Tongue (tissue), 2 donors: ENCODE measurements around the gene CACNA1B. TPM values are rescaled to one million over a fixed set of nuclear protein-coding genes. Genes with fewer than 3 reads are reported as not detected.
"Not testable (repeated sequence)": the region's sequence is repeated elsewhere in the genome, so short reads cannot be mapped to it uniquely, and the experiment has no call there.

Experiments
- DNase-seq: peaks from one replicate; pipeline ENCODE4 v3.0.0-alpha.2; 2015
- total RNA-seq: library from RNA; depleted of rRNA; stranded (reverse); fragments of >200 nt; gene quantifications from one replicate; pipeline ENCODE4 v1.2.3, GENCODE V29; 2014

Gene CACNA1B
- total RNA-seq, 1 donor from 2014 or later = 0.41 TPM

DNA sequence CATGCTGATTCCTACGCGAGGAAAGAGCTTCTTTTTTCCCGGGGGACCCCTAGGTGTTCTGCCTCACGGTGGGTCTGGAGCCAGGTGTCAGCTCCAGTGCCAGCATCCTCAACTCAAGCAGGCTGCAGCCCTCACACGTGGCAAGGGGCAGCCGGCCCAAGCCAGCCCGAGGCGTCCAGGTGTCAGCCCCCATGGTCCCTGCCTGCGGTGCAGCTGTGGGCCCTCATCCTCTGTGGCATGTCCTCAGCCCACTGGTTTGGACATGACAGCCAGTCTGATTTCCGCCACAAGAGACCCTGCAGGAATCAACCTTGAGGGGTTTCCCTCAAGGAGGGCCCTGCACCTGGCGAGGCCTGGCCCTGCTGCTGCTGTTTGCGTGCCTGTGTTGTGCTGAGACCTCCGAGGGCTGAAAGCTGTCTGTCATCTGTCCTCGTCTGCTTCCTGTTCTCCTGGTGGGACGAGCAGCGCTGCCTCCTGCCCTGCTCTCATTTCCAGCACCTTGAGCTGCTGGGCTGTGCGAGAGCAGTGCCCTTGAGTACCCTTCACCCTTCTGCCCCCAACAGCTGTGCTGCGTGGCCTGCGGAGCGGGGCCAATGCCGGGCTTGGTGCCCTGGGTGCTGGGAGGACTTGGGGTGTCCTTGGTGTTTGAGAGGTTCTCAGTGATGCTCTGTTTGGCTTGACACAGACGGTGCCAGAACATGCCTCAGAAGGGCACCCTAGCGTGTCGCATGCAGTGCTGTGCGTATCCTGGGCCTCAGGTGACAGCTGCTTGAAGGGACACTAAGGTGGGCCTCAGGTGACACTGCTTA, 137.6 kb downstream of the CACNA1B start:
- no peak for DNase-seq

DNA sequence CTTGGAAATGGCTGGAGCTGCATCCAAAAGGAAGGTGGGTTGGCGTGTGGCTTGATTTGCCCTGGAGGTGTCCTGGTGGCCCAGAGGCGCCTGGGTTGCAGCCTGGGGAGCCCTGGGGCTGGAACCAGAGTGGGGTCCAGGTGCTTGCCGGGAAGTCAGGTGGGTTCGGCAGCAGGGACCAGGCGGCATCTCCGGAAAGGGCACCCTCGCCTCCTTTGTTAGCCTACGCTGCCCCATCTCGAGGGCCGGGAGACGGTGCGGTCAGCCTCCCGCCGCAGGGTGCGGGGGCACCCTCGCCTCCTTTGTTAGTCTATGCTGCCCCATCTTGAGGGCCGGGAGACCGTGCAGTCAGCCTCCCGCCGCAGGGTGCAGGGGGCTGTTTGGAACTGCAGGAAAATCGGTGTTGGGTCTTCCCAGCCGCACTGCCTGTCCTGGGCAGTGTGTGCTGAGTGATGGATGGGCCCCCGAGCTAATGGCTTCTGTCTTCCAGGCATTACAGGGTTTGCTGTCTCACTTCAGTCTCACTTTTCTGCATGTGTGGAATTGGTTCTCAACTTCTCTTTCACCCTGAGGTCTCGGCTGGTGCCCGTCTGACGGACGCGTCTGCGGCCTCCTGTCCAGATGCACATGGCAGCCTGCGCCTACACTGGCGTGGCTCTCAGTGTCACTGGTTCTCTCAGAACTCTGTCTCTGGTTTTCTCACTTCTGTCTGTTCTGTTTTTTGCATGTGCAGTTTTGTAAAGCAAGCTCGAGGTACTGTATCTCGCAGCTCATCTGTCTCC, 139.0 kb downstream of the CACNA1B start:
- DNase-seq = no peak

DNA sequence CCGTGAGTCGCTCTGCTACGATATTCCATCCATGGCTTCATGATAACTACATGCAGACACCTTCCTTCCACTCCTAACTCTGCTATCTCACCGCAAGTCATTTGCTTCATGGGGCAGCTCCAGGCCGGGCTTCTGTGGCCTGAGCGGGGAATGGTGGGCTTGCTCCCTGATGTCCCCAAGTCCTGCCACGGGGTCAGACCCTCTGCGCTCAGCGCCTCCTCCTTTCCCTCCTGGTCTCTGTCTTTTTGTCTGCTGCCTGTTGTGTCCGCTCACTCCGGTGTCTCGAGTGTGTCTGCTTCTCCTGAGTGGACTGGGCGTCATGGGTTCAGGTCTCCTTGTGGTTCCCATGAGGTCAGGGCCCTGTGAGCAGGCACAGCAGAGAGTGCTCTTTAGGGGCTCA, 139.6 kb downstream of the CACNA1B start:
- no peak for DNase-seq

DNA sequence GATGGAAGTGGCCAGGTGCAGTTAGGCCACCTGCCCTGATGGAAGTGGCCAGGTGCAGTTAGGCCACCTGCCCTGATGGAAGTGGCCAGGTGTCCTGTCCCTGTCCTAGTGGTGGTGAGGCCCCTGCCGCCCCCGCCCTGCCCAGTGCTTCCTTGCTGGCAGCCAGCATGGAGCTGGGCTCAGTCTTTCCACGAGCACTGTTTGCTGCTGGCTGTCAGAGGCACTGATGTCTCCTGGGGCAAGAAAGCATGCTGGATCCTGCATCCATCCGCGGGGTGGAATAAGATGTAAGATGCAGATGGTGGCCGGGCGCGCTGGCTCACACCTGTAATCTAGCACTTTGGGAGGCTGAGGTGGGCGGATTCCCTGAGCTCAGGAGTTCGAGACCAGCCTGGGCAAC, 141.9 kb downstream of the CACNA1B start:
- not testable (repeated sequence) for DNase-seq

DNA sequence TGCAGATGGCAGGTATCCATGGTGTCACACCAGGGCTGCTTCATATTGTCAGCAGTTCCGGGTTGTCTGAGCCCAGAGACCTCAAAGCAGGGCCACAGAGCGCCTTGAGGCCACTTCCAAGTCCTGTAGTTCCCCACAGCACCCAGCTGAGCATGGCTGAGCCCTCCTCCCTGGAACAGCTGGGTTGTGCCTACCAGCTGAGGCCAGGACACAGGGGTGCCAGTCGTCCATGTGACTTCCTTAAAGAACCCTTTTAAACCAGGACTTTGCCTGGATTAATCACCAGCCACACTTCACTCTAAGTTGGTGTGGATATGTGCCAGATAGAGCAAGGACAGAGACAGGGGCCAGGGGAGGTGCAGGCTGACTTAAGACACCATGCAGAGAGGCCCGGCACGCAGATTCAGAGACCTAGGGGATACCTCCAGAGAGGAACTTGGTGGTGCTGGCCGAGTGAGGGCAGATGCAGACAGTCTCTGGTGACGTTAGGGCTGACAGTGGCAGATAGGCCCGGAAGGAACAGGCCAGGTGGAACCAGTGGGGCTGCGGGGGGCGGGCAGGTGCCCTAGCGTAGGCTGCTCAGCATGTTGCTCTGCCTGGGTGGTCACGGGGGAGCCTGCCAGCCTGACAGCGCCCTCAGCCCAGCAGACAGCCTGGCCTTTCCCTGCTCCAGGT, 142.7 kb downstream of the CACNA1B start:
- DNase-seq = no peak

DNA sequence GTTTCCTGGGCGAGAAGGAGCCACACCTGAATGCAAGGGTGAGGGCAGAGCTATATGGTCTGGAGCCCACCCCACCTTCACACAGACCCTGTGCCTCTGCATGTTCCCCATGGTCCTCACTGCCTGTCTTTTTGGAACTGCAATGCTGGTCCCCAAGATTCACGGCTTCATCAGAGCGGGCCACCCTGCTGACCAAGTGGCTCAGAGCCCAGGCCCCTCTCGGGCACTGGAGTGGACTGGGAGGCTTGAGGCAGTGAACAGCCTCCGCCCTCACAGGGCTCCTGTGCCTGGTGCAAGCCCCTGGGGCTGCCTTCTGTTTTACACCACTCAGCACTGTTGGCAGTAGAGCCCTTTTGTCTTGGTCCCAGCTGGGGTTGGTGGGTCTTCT, 143.2 kb downstream of the CACNA1B start:
- DNase-seq = no peak

DNA sequence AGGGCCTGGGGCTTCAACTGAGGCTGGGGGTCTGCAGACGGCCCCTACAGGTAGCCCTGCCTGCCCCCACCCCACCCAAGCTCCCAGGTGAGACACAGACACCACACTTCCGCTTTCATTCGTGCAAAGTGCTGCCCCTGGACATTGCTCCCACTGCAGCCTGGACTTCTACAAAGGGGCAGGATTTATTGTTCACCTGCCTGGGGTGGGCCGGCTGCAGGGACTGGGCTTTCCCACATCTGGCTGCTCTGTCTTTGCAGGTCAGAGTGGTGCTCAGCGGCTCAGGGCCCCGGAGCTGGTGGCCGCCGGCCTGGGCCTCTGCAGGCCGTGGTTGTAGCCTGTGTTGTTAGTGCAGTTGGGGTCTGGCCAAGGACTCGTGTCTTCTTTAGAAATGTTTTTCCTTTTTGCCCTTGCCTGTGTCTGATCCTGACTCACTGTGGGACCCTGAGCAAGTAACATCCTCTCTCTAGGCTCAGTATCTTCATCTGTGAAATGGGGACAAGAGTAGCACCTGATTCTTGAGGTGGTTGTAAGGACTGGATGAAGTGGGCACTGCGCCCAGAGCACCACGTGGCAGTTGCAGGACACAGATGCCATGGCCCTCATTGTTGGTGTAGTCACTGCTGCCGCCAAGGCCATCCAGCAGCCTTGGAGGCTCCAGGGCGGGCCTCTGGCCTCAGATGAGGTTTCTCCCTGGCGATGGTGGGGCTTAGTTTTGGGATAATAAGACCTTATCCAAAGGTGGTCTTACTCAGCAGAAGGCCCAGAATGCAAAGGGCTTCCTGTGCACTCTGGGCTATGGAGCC, 143.9 kb downstream of the CACNA1B start:
- DNase-seq = no peak

DNA sequence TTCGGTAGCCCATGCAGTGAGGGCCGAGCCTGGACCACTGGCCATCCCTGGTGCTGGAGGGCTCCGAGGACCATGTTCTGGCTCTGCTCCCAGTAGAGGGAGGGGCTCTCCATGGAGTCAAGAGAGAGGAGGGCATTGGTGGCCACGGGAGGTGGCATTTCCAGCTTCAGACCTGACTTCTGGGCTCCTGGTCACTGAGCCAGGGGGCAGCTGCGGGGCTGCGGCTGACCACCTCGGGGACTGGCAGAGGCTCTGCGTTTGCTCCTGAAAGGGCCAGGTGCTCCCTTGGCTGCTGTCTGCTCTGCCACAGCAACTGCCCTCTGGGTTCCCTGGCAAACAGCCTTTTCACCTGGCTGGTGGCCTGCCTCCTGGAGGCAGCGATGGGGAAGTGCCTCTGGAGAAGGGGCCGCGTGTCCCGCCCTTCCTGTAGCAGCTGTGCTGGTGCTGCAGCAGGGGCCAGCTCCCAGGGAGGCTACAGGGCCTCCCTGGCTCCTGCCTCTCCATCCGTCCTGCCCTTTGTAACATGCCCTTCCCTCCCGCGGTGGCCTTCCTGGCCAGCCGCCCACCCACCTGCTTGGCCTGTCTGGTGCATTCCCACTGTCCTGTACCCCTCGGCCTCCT, 144.6 kb downstream of the CACNA1B start:
- DNase-seq = peak; percentile 37

DNA sequence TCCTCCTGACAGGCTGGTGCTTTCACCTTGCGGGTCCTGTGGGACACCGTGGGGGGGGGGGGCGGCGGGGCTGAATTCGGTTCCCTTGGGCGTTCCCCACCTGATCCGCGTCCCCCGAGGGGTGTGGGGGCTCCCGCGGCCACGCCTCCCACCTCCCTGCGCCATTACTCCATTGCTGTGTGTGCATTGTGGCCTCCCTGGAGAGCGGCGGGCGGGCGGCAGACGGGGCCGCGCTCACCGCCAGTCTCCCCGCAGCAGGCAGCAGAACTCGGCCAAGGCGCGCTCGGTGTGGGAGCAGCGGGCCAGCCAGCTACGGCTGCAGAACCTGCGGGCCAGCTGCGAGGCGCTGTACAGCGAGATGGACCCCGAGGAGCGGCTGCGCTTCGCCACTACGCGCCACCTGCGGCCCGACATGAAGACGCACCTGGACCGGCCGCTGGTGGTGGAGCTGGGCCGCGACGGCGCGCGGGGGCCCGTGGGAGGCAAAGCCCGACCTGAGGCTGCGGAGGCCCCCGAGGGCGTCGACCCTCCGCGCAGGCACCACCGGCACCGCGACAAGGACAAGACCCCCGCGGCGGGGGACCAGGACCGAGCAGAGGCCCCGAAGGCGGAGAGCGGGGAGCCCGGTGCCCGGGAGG, 145.3 kb downstream of the CACNA1B start:
- DNase-seq = no peak

DNA sequence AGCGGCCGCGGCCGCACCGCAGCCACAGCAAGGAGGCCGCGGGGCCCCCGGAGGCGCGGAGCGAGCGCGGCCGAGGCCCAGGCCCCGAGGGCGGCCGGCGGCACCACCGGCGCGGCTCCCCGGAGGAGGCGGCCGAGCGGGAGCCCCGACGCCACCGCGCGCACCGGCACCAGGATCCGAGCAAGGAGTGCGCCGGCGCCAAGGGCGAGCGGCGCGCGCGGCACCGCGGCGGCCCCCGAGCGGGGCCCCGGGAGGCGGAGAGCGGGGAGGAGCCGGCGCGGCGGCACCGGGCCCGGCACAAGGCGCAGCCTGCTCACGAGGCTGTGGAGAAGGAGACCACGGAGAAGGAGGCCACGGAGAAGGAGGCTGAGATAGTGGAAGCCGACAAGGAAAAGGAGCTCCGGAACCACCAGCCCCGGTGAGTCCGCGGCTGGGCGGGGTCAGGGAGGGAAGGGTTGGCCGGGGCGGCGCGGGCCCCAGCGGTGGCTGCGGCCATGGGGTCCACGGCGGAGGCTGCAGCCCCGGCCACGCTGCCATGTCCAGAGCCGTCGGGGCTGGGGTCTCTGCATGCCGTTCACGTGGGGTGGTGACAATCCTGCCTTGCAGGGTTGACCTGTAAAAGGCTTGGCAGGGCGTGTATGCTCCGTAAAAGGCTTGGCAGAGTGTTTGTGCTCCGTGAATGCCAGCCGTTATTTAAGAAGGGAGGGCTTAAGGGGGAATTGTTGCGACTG, 146.0 kb downstream of the CACNA1B start:
- no peak for DNase-seq

DNA sequence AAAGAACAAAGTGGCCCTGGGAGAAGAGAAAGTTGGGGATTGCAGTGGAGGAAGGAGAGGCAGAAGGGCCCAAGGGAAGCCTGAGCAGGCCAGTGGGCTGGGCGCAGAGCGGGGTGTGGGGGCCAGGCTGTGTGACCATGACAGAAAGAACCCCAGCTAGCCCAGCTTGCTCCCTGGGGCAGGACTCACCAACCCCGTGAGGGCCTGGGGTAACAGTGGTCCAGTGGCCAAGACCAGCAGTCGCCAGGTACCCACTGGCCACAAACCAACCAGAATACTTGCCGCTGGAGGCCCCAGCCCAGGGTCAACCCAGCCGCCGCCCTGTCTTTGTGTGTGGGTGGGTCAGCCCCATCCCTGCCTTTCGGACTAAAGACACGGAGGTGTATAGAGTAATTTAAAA, 146.5 kb downstream of the CACNA1B start:
- no peak for DNase-seq

DNA sequence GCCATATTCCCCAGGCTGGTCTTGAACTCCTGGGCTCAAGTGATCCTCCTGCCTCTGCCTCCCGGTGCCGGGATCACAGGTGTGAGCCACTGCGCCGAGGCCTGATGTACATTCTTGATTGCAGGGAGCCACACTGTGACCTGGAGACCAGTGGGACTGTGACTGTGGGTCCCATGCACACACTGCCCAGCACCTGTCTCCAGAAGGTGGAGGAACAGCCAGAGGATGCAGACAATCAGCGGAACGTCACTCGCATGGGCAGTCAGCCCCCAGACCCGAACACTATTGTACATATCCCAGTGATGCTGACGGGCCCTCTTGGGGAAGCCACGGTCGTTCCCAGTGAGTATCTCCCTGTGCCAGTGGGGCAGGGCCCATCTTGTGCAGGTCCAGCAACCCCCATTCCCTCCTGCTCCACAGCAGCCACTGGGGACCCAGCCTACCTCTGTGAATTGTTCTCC, 147.3 kb downstream of the CACNA1B start:
- no peak for DNase-seq

DNA sequence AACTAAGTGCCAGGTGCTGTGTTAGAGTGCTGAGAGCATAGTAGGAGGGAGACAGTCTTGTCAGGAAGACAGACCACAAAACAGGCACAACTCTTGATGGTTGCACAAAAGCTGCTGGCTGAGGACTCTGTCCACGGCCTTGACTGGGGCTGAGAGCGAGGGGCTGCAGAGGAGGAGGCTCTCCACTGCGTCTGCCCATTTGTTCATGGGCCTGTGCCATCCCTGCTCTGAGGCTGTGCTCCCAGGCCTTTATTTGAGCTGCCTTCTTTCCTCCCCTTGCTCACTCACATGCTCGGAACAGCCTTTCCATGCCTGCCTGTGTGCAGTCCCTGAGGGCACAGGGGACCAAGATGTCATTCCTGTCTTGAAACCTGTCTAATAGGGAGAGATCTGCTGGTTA, 147.8 kb downstream of the CACNA1B start:
- DNase-seq = no peak

DNA sequence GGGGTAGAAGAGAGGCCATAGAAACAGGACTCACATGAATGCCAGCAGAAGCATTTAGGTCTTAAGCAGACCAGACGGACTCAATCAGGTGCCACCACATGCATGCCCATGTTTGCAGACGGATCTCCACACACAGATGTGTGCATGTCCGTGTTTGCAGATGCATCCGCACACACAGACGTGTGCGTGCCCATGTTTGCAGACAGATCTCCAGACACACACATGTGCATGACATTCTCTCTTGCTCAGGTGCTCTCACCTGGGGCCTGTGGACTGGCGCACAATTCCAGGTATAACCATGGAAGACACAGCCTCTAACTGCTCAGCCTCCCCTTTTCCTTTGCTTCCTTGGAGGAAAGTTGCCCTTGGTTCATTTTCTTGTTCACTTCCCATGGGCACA, 148.3 kb downstream of the CACNA1B start:
- no peak for DNase-seq

DNA sequence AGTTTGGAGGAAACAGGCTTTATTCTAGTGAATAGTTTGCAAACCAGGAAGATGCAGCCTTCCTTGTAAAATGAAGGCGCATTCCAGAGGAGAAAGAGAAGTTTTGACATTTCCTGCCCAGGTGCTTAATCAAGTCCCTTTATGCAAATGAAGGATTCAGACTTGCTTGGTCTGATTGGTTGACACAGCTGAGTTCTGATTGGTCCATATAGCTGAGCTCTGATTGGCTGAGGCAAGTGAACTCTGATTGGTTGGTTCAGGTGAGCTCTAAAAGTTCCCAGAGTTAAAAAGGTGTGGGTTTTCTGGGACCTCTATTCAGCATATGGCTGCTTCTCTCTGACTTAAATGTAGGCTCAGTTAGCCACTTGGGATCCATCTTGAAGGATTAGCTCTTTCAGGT, 151.0 kb downstream of the CACNA1B start:
- DNase-seq = no peak

DNA sequence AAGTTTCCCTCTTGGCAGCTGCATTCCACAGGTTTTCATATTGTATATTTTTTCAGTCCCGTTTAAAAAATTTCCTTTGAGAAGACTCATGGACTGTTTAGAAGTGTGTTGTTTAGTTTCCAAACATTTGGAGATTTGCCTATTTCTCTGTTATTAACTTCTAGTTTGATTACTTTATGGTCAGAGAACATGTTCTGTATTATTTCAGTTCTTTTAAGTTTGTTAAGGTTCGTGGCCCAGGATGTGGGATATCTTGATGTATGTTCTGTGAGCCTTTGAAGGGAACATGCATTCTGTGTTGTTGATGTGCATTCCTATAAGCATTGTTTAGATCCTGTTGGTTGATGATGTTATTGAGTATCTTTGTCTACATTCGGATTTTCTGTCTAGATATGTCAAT, 153.6 kb downstream of the CACNA1B start:
- no peak for DNase-seq

DNA sequence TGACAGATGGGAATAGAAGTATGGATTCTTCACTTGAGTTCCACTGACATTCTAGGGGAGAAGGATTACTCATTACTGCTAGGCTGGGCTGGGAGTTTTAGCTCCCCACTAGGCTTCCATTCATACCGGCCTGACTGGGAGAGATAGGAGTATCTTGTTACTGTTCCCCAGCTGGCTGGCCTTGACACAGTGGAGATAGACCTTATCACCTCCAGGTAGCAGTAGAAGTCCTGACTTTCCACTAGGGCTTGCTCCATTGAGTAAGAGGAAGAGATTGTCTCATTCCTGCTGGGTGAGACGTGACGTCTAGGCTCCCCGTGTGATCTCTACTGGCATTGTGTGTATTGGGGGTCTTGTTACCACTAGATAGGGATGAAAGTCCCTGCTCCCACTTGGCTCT, 156.4 kb downstream of the CACNA1B start:
- DNase-seq = no peak

DNA sequence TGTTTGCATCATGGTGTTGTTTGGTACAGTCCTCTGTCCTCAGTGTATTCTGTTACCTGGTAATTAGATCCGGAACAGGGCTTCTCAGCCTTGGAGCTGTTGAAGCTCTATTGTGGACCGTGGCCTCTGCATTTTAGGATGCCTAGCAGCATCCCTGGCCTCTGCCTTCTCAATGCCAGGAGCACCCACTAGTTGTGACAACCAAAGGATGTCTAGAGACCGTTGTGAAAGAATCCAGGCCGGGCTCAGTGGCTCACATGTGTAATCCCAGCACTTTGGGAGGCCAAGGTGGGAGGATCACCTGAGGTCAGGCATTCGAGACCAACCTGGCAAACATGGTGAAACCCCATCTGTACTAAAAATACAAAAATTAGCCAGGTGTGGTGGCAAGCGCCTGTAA, 159.6 kb downstream of the CACNA1B start:
- no peak for DNase-seq

DNA sequence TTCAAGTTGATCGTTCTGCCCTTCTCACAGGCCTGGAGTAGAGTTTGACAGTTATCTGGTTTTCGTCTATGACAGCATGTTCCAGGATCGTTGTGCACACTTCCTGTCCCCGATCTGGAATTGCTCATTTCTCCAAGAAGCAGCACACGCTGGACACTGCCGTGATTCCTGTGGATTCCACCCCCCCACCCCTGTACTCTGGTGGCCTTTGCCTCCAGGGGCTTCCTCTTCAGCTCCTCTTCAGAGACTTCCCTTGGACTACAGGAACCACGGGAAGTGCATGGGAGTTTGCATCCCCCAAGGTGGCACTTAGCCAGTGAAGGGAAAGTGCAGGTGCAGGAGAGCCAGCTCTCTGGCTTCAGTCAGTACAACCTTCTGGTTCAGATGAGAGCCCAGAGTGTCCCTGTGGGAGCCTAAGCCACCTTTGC, 160.7 kb downstream of the CACNA1B start:
- peak; percentile 30 for DNase-seq
